ENCODE results near the gene ULK4.

ULK4 gene

DNA sequence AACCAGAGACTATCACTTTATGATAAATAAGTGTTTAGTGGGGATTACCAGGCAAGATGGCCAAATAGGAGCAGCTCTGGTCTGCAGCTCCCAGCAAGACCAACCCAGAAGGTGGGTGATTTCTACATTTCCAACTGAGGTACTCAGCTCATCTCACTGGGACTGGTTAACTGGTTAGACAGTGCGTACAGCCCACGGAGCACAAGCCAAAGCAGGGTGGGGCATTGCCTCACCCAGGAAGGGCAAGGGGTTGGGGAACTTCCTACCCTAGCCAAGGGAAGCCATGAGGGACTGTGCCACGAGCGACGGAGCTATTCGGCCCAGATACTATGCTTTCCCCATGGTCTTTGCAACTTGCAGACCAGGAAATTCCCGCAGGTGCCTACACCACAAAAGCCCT is 591.6 kb downstream of the ULK4 start:
- no peak for DNase-seq (ENCODE audit: low read depth in 2 of 2, low spot score in 1 of 2)

DNA sequence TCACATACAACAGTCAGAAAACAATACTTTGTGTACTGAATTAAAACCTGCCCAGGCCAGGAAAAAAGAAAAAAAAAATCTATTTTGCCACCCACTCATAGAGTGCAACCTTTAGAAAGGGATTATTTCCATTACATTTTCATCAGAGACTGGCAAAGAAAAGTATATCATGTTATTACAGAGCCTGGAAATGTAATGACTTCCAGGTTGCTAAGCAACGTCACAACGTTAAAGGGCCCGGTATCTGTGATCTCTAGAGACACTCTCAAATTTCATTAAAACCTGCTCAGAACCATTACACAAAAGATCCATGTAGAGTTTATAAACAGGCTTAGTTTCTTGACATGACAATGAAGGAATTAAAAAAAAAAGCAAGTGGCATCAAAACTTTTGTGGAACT is 592.1 kb downstream of the ULK4 start:
- DNase-seq (ENCODE audit: low read depth in 2 of 2, low spot score in 1 of 2), result no peak

- no peak for DNase-seq (ENCODE audit: low read depth in 2 of 2, low spot score in 1 of 2)
Measured at GRCh38 chr3:41365973-41366372, 595.9 kb downstream of the ULK4 start.

GRCh38 chr3:41364736-41365135 is 597.2 kb downstream of the ULK4 start:
- no peak for DNase-seq (ENCODE audit: low read depth in 2 of 2, low spot score in 1 of 2)

DNA sequence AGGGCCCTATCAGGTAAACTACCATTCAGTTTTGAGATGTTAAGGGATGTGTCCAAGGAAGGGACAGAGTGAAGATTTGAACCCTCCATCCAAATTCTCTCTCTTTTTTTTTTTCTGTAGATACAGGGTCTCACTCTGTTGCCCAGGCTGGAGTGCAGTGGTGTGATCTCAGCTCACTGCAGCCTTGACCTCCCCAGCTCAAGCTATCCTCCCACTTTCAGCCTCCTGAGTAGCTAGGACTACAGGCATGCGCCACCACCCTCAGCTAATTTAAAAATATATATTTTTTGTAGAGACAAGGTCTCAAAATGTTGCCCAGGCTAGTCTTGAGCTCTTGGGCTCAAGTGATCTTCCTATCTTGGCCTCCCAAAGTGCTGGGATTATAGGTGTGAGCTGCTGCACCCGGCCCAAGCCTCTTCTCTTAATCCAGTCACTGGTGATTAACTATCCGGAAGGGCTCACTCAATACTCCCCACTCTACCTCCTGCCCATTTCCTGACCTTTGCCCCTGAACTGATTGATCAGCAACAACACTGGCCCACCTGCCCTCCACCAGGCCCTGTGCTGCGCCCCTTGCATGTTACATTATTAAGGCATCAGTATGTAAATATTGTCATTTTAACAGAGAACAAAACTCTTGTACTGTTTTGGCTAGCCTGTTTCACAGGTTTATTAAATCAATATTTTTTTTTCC is 597.9 kb downstream of the ULK4 start:
- DNase-seq (ENCODE audit: low read depth in 2 of 2, low spot score in 1 of 2), result no peak

GRCh38 chr3:41362638-41363559 is 599.0 kb downstream of the ULK4 start:
- no peak for DNase-seq (ENCODE audit: low read depth in 2 of 2, low spot score in 1 of 2)

DNA sequence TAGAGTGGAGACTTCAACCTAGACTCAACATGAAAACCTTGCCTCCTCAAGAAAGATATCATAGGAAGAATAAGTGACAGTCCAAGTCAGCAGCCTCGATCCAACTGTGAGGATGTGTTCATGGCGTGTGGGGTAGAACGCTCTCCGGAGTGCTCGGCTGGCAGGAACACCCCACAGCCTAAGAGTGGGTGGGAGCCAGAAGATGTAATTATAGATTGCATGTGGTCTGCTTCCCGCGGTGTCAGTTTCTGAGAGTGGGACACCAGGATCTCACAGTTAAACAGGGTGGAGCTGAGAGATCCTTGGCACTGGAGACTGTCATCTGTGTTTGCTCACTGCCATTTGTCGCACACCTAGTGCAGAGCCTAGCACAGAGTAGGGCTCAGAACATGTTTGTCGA is 604.6 kb downstream of the ULK4 start:
- DNase-seq (ENCODE audit: low read depth in 2 of 2, low spot score in 1 of 2), result no peak

GRCh38 chr3:41356775-41357174 is 605.1 kb downstream of the ULK4 start:
- no peak for DNase-seq (ENCODE audit: low read depth in 2 of 2, low spot score in 1 of 2)

GRCh38 chr3:41352510-41352909 is 609.4 kb downstream of the ULK4 start:
- no peak for DNase-seq (ENCODE audit: low read depth in 2 of 2, low spot score in 1 of 2)

DNA sequence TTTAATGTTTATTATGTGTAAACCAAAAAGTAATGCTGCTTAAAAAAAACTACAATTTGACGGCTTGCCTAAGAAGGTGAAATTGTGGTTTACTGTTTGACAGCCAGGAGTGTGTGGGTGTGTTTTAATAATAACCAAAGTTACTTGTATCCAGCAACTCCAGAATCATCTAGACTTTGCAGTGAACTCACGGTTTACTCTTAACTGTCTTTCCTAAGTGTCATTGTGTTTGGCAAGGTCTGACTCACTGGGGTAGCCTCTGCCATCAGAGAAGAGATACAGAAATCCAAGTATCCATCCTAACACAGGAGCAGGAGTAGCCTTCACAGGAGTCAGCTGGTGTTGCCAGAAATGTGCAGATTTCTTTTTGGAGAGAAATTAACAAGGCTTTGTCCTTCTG is 611.5 kb downstream of the ULK4 start:
- no peak for DNase-seq (ENCODE audit: low read depth in 2 of 2, low spot score in 1 of 2)

DNA sequence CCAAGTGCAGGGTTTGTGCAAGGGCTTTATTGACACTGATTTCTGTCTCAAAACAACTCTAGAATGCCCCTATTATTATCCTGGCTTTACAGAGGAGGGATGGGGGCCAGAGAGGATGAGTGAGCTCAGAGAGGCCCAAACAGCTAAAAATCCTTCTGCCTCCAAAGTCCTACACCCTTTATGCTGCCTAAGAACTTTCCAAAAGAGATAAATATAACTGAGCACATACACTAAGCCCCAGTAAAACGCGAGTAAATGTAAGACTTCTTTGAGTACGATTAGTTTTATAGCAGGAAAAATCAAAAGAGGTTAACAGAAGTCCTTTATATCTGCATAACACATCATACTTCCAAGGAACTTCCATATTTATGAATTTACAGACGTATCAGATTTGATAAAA is 613.5 kb downstream of the ULK4 start:
- DNase-seq (ENCODE audit: low read depth in 2 of 2, low spot score in 1 of 2), result no peak

GRCh38 chr3:41346698-41347270 is 615.1 kb downstream of the ULK4 start:
- no peak for DNase-seq (ENCODE audit: low read depth in 2 of 2, low spot score in 1 of 2)

DNA sequence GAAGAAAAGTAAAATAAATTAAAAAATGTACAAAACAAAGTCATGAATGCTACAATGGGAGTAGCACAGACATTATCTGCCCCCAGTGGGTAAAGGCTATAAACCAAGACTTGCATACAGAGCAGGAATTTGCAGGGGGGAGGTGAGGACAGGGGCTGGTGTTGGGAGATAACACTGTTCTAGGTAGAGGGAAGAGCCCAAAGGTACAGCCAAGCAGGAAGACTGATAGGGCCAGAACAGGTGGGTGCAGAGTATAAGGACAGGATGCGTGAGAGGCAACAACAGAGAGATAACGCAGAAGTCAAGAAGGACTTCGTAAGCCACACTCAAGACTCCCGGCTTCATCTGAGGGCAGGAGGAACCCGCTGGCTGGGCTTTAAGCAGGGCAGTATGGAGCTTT is 616.1 kb downstream of the ULK4 start:
- no peak for DNase-seq (ENCODE audit: low read depth in 2 of 2, low spot score in 1 of 2)

- no peak for DNase-seq (ENCODE audit: low read depth in 2 of 2, low spot score in 1 of 2)
Measured at GRCh38 chr3:41339758-41340157, 622.1 kb downstream of the ULK4 start.

DNA sequence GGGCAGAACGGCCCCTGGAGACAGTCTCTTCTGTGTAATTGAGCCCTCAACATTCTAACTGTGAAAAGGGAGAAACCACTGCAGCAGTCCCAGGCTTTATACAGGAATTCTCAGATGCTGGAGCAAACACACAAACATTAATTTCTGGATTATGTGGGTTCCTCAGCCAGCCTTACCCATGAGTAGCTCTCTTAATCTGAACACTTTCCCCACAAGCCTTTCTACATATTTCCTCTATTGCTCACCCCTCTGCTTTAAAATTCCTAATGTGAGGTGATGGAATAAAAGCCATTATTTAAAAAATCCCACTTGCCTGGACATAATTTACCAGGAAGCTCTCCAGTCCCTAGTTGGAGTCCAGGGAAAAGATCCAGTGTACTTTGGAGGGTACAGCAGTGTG is 623.6 kb downstream of the ULK4 start:
- DNase-seq (ENCODE audit: low read depth in 2 of 2, low spot score in 1 of 2), result no peak

- no peak for DNase-seq (ENCODE audit: low read depth in 2 of 2, low spot score in 1 of 2)
Measured at GRCh38 chr3:41334426-41334825, 627.5 kb downstream of the ULK4 start.

GRCh38 chr3:41331041-41331440 is 630.9 kb downstream of the ULK4 start:
- no peak for DNase-seq (ENCODE audit: low read depth in 2 of 2, low spot score in 1 of 2)

DNA sequence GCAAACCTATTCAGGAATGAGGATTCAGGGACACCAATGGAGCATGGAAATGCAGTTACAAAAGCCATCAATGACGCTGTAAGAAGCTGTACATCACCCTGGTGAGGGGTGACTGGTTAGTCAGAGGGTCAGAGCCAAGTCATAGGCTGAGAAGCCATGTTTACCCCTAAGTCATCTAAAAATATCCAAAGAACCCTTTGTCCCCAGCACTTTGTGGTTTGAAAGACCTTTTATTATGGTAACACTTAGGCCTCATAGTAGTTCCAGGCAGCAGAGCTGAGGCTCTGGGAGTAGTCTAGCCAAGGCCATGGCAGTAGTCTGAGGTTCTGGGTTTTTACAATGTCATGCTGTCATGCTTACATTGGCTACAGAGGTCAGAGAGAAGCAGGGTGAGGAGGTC is 631.4 kb downstream of the ULK4 start:
- no peak for DNase-seq (ENCODE audit: low read depth in 2 of 2, low spot score in 1 of 2)

DNA sequence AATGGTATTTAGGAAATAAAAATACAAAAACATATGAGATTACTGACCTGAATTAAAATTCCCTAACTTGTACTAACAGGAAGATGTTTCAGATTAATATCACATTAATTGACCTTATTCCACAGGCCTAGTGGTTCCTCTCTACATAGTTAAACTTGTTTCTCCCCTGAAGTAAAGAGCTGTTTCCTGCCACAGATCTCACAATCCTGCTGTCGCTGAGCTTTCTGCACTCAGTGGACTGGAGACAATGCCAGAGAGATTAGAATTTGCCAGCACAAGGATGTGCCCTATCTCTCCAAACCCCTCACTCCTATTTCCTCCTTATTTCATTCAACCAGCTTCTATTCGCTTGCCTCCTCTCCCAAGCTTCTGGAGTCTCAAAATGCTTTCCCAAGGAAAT is 632.0 kb downstream of the ULK4 start:
- no peak for DNase-seq (ENCODE audit: low read depth in 2 of 2, low spot score in 1 of 2)

GRCh38 chr3:41328926-41329325 is 633.0 kb downstream of the ULK4 start:
- DNase-seq (ENCODE audit: low read depth in 2 of 2, low spot score in 1 of 2), result no peak

- no peak for DNase-seq (ENCODE audit: low read depth in 2 of 2, low spot score in 1 of 2)
Measured at GRCh38 chr3:41327718-41328117, 634.2 kb downstream of the ULK4 start.

- DNase-seq (ENCODE audit: low read depth in 2 of 2, low spot score in 1 of 2), result no peak
Measured at GRCh38 chr3:41324156-41324475, 637.8 kb downstream of the ULK4 start.
